Measurements from ENCODE around the gene POM121C.
"Not testable (repeated sequence)": the region's sequence is repeated elsewhere in the genome, so short reads cannot be mapped to it uniquely, and the experiment has no call there.

POM121C gene

DNA sequence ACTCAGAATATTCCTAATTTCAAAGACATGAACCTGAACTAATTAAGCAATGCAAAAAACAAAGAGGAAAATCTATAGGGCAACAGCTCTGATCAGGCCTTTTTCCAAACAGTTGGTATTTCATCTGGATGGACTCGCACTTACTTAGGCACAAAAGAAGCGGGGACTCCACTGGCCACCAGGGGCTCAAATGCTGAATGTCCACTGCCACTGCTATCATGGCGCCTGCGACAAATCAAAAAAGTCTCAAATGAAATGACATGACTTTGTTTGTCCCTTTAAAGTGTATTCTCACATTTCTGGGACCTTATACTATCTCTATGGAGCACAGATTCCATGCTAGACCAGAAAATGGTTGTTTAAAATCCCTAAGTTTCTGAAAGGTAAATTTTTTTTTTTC lies 47.1 kb downstream of the POM121C start:
- DNase-seq: not testable (repeated sequence)

DNA sequence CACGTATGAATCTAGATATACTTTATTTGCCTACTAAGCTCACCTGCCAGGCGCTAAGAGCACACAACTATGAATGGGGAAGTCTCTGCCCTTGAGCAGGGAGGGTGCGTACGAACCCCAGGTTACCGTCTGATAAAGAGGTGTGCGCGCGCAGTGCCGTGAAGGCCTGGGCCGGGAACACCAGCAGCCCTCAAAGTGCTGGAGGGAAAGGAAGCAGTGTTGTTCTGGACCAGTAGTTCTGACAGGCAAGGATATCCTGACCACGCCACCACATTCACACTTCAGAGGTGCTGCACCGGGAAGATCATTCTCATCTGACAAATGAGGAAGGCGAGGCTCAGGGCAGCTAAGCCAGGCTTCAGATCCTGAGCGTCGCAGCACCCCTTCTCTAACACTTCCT lies 62.6 kb downstream of the POM121C start:
- not testable (repeated sequence) for DNase-seq

DNA sequence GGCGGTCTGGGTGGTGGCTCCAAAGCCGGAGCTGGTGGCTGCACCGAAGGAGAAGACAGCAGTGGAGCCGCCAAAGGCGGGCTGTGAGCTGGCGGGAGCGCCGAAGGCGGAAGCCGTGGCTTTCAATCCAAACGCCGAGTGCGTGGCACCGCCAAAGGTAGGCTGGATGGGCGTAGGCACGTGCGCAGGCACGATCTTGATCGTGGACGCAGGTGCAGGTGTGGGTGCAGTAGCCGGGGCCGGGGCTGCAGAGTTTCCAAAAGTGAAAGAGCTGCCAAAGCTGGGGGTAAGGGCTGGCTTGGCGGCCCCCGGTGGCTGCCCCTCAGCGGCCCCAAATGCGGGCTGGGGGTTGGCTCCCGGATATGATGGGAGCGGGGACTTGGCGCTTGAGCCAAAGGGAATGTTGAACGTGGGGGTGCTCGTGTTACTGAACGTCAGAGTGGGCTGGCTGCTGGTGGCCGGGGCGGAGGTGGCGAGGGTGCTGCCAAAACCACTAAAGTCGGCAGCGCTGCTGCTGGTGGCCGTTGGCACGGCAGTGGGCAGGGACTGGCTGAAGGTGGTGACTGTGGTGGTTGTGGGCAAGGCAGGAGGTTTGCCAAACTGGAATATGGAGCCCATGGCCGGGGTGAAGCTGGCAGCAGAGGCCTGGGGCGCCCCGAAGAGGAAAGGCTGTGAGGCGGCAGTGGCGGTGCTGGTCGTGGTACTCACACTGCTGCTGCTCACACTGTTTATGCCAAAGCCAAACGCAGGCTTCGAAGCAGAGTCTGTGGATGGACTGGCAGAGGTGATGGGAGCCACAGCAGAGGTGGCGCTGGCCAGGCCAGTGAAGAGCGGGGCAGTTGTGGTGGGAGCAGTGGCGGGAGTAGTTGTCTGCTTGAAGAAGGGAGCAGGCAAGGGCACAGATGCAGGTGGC lies 64.0 kb downstream of the POM121C start:
- DNase-seq: not testable (repeated sequence)

DNA sequence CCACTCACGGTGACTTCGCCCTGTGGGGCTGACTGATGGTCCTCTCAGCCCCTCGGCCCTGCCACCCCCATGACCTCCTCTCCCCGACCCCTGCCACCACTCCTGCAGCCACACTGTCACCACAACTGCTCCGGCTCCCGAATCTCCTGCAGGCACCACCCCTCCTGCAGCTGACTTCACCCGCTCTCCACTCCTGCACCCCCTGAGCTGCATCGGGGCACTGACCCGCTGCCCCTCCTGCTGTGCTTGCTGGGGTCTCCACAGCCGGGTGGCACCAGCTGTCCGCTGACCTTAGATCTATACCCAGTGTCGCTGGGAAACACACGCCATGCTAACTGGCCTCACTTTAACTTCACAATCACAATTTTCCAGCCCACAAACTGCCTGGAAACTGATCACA lies 65.9 kb downstream of the POM121C start:
- not testable (repeated sequence) for DNase-seq

DNA sequence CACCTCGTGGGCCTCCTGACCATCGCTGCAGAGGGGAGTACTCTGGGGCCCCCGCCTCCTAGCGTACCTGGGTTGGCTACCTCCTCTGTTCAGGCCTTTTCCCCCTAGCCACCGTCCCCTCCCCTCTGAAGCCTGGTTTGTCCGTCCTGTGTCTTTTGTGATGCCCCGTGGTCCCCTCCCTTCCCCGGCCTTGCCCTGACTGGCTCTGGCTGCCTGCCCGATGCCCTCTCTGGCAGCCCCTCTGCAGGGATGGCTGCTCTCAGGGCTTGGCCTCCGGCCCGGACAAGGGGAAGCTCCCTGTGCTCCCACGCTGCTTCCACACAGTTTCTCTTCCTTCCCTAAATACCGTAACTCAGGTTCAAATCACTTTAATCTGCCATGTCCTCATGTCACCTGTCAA lies 66.4 kb downstream of the POM121C start:
- peak in 19 of 58 donors; percentile 1 to 57 (median 14) for DNase-seq

DNA sequence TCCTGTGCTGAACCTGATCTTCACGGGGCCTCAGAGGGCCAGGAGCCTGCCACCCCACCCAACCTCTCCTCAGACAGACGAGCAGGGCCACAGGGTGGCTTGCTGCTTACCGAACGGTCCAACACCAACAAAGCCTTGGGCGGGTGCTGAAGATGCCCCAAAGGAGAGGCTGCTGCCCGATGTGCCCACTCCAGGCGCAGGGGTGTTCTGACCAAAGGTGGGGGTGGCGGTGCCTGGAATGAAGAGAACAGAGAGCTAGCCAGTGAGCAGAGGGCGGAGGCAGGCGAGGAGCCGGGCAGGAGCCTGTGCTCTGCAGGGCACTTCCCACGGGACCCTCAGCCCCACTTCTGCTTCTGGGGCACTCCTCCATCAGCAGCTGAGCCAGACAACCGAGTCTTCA lies 66.9 kb downstream of the POM121C start:
- DNase-seq: not testable (repeated sequence)

DNA sequence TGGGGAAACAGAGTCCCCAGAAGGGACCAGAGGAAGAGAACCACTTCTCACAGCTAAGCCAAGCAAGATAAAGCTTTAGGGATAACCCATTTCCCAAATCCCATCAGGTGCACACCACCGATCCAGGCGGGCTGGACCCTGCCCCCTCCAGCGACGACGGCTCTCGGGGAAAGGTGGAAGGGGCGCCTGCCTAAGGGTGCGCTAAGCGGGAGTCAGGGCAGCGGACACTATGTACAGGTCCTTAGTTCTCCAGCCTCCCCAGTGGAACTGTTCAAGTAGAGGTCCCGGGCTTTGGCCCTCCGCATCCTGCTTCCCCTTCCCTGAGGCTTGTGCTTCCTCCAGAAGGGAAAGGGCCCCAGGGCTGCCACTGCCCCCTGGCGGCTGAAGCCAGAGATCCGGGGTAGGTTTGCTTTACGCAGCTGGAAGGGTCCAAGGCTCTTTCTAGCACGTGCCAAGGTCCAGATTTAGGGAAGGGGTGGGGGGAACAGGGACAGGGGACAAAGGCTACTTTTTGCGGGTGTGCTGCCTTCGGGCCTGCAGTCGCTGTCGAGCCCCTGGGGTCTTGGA lies 67.7 kb downstream of the POM121C start:
- not testable (repeated sequence) for DNase-seq

DNA sequence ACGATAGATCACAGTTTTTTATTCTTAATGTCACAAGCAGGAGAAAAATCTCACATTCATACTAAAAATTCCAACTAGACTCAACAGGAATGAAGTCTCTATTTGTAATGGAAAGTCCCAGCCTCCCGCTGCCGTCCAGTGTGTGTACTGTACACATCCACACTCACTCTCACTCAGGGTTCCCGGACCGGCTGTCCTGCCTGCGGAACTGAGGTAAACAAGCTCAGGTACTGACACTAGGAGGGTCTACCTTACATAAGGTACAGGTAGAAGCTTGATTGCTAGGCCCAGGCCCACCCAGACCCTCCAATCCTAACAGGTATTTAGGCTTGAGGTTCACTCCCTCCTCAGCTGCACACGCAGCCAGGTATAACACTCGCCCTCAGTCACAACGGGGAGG lies 69.3 kb downstream of the POM121C start:
- not testable (repeated sequence) for DNase-seq

DNA sequence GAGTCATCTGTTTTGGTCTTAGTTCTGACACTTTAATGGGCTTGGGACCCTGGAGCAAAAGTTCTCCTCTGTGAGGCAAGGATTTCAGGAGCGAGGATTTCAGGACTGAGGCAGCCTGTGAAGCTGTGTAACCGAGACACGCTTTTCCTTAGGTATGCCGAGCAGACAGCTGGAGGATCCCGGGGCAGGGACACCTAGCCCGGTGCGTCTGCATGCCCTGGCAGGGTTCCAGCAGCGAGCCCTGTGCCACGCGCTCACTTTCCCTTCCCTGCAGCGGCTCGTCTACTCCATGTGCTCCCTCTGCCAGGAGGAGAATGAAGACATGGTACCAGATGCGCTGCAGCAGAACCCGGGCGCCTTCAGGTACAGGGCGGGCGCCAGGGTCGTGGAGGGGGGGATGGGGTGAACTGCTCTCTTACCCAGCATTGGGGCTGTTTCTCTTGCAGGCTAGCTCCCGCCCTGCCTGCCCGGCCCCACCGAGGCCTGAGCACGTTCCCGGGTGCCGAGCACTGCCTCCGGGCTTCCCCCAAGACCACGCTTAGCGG lies 70.2 kb downstream of the POM121C start:
- DNase-seq: not testable (repeated sequence)

DNA sequence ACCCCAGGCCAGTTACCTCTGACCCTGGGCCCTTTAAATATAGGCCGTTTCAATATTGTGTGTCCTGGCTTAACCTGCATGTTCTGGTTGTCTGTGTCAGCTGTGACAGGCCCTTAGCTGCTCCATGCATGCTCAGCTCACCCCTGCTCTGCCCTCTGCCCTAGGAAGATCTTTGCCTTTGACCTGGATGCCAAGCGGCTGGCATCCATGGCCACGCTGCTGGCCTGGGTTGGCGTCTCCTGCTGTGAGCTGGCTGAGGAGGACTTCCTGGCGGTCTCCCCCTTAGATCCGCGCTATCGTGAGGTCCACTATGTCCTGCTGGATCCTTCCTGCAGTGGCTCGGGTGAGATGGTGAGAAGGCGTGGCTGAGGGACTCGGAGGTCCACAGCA lies 70.7 kb downstream of the POM121C start:
- not testable (repeated sequence) for DNase-seq

DNA sequence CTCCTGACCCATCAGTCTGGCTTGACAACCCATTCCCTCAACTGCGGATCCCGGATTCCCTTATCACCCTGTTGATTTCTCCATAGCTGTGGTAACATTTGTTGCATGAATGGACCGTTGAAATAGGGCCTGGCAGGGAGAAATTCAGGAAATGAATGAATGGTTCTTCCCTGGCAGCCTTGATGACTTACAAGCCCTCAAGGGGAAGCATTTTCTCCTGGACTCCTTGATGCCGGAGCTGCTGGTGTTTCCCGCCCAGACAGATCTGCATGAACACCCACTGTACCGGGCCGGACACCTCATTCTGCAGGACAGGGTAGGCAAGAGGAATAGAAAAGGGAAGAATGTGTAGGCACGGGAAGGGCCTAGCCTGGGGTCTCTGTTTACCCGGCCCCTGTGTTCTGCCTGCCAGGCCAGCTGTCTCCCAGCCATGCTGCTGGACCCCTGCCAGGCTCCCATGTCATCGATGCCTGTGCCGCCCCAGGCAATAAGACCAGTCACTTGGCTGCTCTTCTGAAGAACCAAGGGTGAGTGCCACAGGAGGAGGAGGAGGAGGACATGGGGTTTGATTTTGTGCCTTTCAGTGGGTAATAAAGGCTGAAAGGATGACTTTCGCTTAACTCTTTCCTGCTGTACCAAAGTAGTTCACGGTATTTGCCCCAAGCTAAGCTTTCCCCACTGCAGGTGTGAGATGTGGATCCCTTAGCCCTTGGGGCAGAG lies 71.2 kb downstream of the POM121C start:
- not testable (repeated sequence) for DNase-seq

DNA sequence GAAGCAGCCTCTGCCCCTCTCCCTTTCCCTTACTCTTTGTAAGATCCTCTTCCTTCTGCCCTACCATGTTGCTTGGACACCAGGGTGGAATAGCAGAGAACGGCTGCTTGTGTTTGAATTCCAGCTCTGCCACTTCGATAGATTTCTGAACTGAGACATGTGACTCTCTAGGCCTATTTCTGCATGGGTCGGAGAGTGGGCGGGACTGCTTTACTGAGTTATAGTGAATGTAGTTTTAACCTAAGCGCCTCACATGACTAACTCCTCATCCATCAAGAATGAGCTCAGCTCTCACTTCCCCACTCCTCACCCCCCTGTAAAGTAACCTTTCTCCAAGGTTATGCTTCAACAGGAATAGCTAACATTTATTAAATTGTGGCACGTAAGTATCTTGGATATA lies 71.9 kb downstream of the POM121C start:
- DNase-seq: not testable (repeated sequence)

DNA sequence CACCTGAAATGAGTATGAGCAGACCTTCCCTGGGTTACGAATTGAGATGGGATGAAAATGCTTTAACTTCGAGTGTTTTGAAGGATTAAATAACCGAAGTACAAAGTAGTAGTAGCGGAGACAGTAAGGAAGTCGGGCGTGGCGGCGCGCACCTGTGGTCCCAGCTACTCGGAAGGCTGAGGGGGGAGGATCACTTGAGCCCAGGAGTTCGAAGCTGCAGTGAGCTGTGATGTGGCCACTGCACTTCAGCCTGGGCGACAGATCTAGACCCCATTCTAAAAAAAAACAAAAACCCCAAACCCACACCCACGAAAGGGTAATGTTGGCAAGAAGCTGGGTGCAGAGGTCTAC lies 75.3 kb downstream of the POM121C start:
- DNase-seq: not testable (repeated sequence)

DNA sequence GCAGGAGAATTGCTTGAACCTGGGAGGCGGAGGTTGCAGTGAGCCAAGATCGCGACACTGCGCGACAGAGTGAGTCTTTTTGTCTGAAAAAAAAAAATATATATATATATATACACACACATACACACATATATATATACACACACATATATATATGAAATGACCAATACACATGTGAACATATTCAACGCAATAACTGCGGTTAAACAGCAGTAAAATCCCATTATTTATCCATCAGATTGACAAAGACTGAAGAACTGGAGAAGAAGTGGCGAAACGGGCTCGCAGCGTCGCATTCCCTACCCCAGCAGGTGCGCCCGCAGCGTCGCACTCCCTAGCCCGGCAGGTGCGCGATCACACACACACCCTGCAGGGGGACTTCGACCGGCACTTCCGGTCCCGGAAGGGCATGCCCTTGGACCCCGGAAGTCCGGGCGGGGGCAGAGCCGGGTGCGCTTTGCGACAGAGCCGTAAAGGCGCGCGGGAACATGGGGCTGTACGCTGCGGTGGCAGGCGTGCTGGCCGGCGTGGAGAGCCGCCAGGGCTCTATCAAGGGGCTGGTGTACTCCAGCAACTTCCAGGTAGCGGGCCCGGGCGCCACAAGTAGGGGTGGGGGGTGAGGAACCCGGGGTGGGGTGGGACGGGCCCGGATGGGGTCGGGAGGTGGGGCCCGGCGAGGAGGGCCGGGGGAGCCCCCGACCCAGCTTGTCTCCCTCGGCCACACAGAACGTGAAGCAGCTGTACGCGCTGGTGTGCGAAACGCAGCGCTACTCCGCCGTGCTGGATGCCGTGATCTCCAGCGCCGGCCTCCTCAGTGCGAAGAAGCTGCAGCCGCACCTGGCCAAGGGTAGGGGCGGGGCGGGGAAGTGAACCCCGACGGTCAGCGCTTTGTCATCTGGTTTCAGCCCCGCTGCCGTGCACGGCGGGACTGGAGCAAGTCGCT lies 75.9 kb downstream of the POM121C start:
- not testable (repeated sequence) for DNase-seq

DNA sequence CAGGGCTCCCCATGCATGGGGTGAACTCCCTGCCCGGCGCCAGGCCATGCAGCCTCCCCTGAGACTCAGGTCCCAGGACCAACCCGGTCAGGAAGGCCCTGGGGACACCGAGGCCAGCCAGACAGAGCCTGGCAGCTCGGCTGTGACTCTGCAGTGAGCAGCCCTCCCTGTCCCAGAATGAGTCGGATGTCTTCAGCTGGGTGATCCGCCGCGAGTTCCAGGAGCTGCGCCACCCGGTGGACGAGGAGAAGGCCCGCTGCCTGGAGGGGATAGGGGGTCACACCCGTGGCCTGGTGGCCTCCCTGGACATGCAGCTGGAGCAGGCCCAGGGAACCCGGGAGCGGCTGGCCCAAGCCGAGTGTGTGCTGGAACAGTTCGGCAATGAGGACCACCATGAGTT lies 81.4 kb downstream of the POM121C start:
- not testable (repeated sequence) for DNase-seq

DNA sequence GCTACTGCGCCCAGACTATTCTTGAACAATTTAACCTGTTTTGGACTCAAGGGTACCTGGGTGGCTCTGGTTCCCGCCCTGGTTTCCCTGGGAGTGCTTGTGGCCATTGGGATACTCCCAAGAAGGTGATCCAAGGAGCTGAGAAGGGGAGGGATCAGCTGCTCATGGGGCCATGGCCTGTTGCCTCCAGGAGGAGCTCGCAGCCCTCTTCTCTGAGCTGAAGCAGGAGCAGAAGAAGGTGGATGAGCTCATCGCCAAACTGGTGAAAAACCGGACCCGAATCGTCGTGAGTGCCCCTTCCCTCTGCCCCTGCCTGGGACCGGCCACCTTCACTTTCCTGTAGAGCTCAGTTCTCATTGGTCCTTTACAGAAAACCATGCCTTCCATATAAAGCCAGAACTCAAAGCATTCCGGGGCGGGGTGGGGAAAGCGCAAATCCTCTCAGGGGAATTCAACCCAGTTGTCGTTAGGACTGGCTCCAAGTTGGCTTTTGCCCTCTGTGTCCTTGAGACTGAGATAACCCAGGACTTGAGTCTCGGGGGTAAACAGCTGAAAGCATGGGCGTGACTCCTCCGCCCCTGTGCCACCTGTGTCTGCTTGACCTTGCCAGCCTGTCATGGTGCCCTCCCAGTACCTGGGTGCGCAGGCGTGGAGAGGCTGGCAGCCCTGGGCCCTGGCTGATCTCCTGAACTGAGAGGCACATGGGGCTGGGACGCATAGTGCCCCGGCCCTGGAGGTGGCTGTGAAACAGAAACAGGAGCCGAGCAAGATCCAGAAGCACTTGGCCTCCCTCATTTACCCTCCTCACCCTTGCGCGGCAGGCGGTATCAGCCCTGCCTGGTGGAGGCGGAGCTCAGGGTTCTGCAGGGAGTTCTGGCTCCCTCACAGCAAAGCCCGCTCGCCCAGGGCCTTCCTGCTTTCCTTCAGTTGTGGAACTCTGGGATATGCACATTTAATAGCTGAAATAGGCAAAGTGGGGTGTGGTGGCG lies 82.3 kb downstream of the POM121C start:
- DNase-seq: not testable (repeated sequence)

DNA sequence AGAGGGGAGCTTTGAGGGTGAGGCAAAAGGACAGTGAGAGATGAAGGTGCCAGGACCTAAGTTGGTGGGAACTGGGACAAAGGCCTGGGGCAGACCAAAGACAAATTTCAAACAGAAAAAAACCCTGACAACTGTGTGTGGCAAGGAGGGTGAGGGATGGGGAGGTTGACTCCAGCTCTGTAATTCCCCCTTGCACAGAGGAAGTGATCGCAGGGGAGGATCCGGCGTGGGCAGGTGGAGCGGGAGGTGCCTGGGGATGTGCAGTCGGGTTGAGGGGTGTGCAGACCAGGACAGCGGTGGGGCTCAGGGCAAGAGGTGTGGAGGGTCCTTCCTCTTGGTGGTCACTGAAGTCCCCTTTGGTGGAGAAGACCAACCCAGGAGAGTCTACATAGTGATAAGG lies 85.5 kb downstream of the POM121C start:
- not testable (repeated sequence) for DNase-seq

DNA sequence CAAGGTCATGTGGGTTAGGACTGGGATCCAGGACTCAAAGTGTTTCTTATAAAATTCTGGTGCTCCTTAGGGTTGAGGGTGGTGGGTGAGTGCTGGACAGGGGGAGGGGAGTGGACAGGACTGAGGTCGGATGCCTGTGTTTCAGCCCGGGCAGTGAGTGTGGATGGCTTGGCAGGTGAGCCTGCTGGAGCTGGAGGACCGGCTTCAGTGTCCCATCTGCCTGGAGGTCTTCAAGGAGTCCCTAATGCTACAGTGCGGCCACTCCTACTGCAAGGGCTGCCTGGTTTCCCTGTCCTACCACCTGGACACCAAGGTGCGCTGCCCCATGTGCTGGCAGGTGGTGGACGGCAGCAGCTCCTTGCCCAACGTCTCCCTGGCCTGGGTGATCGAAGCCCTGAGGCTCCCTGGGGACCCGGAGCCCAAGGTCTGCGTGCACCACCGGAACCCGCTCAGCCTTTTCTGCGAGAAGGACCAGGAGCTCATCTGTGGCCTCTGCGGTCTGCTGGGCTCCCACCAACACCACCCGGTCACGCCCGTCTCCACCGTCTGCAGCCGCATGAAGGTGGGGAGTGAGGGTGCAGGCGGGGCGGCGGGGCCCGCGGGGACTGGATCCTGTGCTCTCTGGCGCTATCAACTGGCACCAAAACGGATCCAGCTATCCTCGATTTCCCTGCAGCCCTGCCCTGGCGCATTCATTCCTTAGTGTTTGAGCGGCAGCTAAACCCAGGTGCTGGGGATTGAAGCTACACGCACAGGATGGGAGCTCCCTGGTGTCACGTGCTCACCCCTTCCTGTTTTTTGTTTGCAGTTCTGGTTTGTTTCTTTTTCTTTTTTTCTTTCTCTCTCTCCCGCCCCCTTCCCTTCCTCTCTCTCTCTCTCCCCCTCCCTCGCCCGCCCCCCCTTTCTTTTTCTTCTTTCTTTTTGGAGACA lies 87.1 kb downstream of the POM121C start:
- not testable (repeated sequence) for DNase-seq

Measured in anterior cingulate cortex (tissue), 58 donors.